ENCODE results near the gene PLCB1.

GRCh38 chr20:8364734-8365078, 232.6 kb downstream of the PLCB1 start:
- no peak for TF ChIP-seq CTCF (IDR thresholded peaks at IDR 0.05; ENCODE audit: low read depth, low read length, poor library complexity, severe bottlenecking)
- no peak for TF ChIP-seq EZH2phosphoT487 (IDR thresholded peaks at IDR 0.05; ENCODE audit: borderline replicate concordance, low read length)
